GM21381 (cell line): ENCODE results near the gene CD99.

ENCODE experiments used
- ATAC-seq: cut with Tn5 transposase; IDR thresholded peaks from one replicate; pipeline ENCODE4 v1.9.1; 2021; ENCODE audit warnings: mild to moderate bottlenecking, moderate library complexity; ENCODE audit not compliant: unreplicated experiment

Gene CD99, protein sequence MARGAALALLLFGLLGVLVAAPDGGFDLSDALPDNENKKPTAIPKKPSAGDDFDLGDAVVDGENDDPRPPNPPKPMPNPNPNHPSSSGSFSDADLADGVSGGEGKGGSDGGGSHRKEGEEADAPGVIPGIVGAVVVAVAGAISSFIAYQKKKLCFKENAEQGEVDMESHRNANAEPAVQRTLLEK

DNA sequence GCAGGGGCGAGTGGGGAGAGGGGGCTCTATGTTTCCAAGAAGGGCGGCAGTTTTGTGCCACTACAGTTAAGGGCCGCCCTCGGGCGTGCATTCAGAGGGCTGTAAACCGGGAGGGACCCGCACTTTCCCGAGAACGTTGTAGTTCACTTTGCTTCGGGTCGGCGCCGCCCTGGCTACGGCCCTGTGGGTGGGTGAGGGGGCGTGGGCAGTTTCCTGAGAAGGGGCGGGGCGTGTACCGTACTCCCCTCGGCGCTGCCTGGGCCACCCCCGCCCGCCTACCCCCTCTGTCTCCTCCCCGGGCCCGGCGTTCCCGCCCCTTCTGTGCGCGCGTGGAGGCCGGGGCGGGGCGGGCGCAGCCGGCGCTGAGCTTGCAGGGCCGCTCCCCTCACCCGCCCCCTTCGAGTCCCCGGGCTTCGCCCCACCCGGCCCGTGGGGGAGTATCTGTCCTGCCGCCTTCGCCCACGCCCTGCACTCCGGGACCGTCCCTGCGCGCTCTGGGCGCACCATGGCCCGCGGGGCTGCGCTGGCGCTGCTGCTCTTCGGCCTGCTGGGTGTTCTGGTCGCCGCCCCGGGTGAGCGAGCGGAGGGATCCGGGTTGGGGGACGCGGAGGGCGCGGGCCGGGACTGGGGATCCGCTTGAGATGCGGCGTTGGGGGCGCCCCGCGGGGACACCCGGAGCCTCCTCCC lies at the start of gene CD99:
Gene CD99, plus strand, starts transcription at position 440 of the 687 bp plus-strand sequence. Its CDS starts 66 bp downstream, at position 506.
- peak; percentile 91 for ATAC-seq

DNA sequence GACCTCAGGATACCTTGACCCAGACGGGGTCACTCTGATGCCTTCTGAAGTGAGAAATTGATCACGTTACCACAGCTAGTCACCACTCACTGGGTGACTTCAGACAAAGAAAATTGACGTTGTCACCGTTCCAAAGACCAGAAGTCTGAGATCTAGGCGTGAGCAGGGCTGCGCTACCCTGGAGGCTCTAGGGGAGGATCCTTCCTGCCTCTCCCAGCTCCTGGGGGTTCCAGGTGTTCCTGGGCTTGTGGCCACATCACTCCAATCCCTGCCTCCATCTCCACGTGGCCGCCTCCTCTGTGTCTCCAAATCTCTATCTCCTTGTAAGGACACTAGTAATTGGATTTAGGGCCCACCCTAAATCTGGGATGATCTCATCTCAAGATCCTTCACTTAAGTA lies 48.9 kb upstream of the CD99 start:
- no peak for ATAC-seq

DNA sequence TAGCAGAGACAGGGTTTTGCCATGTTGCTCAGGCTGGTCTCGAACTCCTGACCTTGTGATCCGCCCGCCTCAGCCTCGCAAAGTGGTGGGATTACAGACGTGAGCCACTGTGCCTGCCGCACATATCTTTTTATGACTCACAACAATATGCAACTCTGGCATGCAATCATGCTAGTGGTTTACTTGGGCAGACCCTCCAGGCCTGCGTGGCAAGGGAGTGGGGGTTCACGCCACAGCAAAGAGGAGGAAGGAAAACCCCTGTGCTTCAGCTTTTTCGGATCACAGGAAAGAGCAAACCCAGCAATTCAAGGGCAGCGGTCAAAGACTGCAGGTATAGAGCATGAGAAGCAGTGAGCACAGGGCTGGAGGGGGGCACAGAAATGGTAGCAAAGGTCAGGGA lies 48.3 kb upstream of the CD99 start:
- no peak for ATAC-seq

DNA sequence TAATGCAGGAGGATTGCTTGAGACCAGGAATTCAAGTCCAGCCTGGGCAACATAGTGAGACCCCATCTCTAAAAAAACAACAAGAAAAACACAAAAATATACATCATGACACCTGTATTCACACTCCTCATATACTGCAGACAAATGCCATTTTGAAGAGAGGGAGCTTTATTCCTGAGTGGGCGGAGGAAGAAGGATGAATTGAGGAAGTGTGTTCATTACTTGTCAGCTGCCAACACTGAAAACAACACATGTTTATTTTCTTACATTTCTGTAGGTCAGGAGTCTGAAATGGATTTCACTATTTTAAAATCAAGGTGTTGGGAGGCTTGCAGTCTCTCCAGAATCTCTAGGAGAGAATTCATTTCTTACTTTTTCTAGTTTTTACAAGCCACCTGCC lies 47.2 kb upstream of the CD99 start:
- no peak for ATAC-seq

DNA sequence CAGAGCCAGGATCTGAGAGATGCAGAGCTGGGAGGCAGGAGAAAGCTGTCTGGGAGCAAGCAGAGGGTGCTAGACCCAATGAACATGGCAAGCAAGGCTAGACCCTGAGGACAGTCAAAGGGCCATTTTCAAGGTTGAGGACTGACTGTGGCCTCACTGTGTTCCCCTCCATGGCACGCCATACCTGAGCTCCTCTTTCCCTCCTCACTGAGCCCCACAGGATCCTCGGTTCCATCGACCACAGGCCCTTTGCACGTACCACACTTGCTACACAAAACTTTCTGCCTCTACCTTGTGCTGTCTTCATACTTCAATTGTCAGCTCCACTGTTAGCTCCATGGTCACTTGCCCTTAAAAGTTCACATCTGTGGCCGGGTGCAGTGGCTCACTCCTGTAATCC lies 45.5 kb upstream of the CD99 start:
- no peak for ATAC-seq

DNA sequence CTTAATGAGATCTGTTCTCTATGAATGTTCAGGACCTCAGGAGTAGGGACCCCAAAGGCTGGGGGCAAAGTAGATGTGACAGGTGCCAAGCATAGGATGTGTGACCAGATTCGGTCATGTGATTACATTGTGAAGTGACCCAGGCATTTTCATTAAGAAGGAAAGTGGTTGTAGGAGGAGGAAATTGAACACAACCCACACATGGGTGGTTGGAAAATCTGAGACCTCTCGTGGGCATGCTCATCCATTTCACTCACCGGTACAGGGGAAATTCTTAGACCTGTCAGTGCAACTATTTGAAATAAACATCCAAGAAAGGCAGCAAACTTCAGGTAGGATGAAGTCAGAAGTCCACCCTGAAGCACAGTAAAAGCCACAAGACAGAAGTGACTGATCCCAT lies 43.5 kb upstream of the CD99 start:
- ATAC-seq, result no peak

DNA sequence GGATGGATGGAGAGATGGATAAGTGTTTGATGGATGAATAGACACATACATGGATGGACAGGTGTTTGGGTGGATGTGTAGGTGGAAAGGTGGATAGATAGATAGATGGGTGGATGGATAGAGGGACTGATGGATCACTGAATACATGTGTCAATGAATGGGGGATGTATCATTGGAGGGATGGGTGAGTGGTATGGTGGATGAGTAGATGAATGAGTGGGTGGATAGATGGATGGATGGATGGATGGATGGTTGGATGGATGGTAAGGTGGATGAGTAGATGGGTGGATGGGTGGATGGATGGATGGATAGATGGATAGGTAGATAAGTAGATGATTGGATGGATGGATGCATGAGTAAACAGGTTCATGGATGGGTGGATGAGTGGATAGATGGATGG lies 41.1 kb upstream of the CD99 start:
- ATAC-seq, result no peak

DNA sequence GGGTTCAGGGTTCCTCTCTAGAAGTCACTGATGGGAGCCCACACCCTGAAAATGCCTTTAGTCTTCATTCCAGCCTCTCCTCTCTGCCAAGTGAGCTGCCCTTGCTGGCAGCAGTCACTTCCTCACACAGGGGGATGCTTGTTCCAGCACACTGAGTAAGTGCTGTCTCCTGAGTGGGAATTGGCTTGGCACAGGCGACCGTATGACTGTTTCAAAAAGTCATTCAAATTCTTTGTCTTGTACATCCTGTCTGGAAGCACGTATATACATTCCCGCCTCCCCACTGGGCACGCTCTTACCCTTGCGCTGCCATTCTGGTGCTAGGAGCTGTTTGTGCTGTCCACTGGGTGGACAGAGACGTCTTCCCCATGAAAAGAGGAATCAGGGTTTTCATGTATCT lies 40.2 kb upstream of the CD99 start:
- no peak for ATAC-seq

DNA sequence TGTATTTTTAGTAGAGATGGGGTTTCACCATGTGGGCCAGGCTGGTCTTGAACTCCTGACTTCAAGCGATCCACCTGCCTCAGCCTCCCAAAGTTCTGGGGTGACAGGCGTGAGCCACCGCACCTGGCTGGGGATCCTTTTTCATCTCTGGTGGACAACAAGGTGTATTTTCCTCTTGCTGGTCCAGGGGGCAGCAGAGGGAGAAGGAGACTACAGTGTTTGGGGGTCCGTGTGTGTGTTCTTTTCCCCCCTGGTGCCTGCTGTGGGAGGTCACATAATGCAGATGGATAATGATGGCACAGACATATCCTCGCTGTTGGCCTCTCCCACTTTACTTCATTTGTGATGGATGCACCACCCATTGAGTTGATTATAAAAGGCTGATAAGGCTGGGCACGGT lies 39.0 kb upstream of the CD99 start:
- ATAC-seq, result no peak

DNA sequence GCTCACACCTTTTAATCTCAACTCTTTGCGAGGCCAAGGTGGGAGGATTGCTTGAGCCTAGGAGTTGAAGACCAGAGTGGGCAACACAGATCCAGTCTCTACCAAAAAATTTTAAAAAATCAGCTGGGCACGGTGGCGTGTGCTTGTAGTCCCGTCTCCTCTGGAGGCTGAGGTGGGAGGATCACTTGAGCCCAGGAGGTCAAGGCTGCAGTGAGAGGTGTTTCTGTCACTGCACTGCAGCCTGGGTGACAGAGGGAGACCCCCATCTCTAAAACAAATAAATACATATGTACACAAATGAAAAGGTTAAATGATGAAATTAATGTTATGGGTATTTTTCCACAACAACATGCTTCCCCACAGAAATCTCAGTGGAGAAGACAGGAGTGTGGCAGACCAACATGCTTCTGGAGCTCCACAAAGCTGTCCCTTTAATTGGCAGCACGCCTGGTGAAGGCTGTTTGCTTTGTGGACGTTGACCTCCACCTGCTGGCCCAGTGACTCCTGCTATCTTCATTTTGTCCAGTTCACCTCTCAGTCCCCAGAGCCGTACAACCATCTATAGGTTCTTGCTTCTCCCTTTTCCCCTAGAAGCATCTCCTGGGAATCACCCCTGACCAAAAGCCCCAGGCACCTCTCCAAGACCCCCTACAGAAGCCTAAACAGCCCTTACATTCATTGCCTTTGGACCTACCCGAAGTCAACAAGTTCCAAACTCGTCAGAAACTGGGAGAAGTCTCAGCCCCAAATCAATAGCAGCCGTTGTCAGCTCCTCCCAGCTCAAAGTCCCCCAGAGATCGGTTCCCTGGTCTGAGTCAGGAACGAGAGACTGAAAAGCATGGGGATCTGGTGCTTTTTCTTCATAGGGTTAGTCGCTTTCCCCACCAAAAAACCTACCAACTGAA lies 36.4 kb upstream of the CD99 start:
- no peak for ATAC-seq

DNA sequence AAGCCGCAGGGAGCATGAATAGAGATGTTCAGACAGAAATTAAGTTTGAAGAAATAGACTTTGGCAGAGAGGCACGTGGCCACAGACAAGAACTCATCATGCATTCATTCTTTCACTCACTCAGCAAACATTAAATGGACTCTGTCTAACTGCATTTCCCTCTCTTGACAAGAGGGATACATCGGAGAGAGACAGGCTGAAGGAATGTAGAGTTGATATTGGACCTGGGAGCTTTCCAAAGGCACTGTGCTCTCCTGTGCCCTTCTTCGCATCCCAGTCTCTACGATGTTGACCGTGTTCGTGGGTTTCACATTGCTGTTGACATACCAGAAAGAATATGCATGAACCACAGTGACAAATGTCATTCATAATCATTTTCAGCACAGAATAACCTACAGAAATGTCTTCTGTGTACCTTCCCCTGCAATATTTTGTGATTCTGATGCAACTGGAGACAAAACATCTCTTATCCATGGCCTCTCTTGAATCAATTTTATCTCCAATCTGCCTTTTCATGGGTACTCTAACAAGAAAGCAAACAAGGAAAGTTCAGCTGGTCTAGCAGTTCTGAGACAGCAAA lies 34.7 kb upstream of the CD99 start:
- no peak for ATAC-seq

DNA sequence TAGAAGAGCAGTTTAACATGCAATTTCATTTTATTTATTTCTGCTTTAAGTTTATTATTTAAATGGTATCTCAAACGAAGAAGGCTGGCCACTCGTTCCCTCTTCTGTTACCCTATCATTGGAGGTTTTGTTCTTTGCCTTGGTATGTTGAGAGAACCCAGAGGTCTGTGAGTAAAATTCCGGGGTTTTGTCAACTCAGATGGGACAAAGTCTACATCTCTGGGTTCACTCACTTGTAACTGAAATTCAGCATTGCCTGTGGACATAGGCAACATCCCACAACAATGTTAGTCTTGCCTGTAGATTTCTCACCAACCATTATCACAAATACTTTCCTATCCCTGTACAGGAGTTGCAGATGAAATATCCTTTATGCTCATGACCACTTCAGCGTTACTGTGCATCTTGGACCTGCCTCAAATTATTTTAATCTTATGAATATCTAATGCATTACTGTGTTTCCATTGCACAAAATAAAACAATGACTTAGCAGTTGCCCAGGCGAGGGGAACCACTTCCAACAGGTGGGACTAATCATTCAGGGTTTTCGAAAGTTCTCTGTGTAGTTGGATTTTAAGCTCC lies 33.5 kb upstream of the CD99 start:
- ATAC-seq, result no peak

DNA sequence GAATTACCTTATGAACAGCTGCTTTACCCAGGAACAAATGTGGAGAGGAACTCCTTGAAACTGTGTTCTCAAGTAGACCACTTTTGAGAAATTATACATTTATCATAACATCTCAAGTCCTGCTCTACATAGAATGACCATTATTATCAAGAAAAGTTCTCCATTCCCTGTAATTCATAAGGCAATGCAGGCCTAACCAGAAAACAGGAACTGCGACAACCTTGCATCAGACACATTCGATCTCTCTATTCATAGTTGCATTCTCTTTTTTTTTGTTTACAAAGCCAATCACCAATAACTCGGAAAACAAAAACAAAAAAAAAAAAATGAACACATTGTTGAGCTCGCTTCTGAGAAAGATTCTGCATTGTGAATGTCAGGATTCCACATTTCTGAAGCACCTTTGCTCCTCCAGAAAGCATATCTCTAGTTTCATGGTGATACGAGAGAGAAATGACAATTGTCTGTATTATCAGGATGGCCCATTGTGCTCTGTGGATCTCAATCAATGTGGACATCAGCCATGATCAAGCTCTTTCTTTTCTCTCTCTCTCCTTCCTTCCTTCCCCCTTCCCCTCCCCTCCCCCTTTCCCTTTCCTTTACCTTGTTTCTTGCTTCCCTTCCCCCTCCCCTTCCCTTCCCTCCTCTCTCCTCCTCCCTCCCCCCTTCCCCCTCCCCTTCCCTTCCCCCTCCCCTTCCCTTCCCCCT lies 32.4 kb upstream of the CD99 start:
- ATAC-seq, result no peak

DNA sequence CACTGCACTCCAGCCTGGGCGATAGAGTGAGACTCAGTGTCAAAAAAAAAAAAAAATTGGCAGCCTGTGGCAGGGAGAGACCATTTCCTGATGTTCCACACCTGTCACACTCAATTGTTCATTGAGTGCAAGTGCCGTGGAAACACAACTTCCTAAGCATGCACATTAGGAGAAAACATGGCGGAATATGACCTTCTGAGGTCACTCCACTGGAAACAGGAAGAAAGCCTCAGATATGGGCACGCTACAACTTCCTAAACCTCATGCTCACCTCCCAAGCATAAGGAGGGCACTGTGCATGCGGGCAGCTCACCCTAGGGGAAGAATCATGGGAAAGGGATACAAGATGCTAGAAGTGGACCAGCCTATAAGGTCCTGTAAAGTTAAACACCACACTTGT lies 28.5 kb upstream of the CD99 start:
- no peak for ATAC-seq

DNA sequence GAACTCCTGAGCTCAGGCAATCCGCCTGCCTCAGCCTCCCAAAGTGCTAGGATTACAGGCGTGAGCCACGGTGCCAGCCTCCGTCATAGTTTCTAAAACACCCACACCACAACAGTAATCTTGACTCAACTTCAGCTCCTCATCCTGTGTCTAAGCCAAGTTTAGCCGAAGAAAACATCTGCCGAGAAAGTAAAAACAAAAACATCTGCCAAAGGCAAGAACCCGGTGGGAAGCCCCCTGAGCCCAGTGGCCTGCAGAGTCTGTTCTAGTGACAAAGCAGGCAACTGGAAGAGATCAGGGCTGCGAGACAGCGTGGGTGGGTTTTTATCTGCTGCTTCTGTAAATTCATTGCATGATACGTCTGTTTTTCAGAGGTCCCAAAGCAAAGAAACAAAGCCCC lies 26.6 kb upstream of the CD99 start:
- ATAC-seq, result no peak

DNA sequence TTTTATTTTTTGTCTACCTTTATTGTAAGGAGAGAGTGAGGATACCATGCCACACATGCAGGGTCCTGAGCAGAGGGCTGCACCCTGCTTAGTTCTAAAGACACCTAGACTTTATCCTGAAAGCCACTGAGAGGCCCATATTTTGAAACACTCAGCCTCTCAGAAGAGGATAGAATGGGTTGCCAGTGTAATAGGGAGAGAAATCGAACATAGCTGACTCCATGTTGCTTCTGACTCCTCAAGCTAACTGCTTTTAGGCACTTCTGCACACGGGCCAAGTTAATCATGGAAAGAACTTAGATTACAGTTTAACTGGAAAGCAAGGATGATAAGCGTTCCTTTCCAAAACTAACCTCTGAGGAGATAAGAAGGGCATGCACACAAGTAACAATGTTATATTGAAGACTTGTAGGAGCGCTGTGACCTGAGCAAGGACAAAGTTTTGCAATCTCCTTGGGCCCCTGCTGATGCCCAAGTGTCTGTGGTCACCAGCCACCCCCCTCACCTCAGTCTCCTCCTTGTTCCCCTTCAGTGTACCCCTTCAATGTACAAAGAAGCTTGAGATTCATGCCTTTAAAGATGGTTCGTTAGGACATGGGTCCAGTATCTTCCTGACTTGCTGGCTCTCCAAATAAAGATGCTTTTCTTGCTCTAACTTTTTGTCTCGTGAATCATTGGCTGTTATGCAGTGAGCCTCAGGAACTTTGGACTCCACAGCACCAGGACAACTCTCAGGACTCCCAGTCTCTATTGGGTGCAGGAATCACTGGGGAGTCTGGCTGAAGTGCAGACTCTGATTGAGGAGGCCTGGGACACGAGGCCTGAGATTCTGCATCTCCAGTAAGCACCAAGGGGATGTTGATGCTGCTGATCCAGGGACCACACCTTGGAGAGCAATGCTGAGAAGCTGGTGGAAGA lies 25.4 kb upstream of the CD99 start:
- ATAC-seq, result no peak

DNA sequence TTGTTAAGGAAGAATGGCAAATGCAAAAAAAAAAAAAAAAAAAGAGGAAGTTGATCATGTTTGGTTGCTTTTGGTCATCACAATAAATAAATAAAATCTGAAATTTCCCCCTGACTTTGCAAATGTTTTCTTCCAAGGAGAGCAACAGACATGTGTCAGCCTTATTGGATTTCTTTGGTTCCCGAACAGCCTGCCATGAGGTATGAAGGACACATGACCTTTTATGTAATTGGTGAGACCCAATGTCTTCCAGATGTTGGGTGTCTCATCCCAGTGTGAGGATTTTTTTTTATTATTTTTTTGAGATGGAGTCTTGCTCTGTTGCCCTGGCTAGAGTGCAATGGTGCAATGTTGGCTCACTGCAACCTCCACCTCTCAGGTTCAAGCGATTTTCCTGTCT lies 24.6 kb upstream of the CD99 start:
- ATAC-seq, result no peak

DNA sequence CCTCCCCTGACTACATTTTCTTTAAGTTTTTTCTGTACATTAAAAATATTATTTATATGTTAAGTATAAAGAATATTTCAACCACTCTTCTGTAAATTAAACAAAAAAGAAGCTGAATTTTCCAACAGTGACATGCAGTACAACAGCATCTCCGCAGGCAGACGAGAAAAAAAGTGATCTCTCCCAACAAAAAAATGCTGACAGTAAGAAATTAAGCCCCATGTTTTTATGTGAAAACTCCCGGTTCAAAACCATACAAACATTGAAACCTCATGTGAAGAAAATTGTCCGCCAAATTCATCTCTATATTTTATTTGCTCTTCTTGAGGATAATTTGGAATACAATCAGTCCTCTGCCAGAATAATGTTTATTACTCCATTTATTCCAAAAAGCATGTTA lies 20.1 kb upstream of the CD99 start:
- ATAC-seq, result no peak

DNA sequence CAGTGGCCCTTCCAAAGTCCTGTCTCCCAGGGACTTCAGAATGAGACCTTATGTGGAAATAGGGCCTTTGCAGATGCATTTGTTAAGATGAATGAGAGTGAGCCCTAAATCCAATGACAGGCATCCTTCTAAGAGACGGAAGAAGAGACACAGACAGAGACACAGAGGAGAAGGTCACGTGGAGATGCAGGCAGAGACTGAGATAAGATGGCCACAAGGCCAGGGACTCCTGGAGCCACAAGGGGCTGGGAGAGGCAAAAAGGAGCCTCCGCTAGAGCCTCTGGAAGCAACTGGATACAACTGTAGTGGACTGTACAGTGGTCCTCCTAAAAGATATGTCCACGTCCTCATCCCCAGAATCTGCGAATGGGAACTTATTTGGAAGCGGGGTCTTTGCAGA lies 19.0 kb upstream of the CD99 start:
- no peak for ATAC-seq

DNA sequence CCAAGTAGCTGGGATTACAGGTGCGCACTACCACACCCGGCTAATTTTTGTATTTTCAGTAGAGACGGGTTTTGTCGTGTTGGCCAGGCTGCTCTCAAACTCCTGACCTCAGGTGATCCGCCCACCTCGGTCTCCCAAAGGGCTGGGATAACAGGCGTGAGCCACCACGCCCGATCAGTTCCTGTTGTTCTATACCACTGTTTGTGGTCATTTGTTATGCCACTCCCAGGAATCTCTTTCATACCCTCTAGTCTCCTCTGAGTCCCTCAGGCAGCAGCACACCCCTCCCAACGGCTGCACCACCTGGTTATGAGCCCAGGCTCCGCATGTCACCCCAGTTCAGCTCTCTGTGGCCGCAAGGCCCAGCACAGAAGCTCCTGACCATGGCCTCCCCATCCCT lies 17.5 kb upstream of the CD99 start:
- no peak for ATAC-seq
